ENCODE results near the gene CLIP2.
"Not testable (repeated sequence)": the region's sequence is repeated elsewhere in the genome, so short reads cannot be mapped to it uniquely, and the experiment has no call there.

The CLIP2 gene

DNA sequence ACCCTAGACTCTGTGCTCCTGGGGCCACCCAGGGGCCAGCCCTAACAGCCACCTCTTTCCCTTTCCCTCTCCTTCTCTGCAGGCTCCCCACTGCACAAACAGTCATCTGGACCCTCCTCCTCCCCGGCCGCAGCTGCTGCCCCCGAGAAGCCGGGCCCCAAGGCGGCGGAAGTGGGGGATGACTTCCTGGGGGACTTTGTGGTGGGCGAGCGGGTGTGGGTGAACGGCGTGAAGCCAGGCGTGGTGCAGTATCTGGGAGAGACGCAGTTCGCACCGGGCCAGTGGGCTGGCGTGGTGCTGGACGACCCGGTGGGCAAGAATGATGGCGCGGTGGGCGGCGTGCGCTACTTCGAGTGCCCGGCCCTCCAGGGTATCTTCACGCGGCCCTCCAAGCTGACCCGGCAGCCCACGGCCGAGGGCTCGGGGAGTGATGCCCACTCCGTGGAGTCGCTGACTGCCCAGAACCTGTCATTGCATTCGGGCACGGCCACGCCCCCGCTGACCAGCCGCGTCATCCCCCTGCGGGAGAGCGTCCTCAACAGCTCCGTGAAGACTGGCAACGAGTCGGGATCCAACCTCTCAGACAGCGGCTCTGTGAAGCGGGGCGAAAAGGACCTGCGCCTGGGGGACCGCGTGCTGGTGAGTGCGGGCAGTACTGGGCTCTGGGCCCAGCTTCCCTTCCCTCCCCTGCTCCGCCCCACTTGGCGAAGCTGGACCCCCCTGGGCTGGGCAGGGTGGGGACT lies 49.3 kb downstream of the CLIP2 start:
- DNase-seq = no peak

DNA sequence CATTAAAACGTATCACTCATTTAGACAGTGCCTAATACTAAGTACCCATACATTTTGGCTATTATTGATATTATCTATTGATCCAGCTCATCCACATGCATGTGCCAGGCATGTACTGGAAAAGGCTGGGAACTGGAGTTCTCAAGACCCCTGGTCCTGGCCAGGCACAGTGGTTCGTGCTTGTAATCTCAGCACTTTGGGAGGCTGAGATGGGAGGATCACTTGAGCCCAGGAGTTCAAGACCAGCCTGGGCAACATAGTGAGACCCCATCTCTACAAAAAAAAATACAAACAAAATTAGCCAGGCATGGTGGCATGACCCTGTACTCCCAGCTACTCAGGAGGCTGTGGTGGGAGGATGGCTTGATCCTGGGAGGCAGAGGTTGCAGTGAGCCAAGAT lies 50.4 kb downstream of the CLIP2 start:
- DNase-seq = not testable (repeated sequence)

DNA sequence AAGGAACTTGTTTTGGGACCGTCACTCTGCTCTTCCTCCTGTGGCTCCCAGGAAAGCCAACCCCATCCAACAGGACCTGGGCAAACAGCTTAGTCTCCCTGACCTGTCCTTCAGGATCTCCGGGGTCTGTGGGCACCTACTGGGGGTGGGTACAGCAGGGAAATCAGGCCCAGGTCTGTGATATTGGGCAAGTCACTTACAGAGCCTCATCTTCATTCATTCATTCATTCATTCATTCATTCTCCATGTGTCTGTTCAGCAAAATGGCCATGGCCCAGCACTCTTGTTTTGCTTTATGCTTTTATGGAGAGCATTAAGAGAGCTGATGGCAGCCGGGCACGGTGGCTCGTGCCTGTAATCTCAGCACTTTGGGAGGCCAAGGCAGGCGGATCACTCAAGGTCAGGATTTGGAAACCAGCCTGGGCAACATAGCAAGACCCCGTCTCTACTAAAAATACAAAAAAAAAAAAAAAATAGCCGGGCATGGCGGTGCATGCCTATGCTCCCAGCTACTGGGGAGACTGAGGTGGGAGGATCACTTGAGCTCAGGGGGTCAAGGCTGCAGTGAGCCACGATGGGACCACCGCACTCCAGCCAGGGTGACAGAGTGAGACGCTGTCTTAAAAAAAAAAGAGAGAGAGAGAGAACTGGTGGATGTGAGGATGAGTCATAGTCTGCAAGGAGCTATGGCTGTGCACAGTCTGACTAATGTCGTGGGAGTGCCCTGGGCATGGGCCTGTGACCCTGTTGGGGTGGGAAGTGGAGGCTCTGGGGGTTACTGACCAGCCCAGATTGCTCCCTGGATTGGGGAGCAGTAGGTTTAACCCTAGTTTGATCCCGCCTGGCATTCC lies 54.3 kb downstream of the CLIP2 start:
- no peak for DNase-seq

DNA sequence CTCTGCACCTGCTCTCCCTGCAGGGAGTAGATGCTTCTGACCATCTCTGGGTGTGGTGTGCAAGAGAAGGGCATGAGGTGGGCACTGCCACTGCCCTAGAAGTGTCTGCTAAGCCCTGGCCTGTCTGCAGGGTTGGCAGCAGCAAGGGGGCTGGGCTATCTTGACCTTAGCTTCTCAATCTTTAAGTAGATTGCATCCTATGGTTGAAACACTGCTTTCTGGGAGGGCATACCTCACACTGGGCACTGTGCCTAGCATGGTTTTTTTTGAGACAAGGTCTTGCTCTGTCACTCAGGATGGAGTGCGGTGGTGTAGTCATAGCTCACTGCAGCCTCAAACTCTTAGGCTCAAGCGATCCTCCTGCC lies 54.9 kb downstream of the CLIP2 start:
- no peak for DNase-seq

DNA sequence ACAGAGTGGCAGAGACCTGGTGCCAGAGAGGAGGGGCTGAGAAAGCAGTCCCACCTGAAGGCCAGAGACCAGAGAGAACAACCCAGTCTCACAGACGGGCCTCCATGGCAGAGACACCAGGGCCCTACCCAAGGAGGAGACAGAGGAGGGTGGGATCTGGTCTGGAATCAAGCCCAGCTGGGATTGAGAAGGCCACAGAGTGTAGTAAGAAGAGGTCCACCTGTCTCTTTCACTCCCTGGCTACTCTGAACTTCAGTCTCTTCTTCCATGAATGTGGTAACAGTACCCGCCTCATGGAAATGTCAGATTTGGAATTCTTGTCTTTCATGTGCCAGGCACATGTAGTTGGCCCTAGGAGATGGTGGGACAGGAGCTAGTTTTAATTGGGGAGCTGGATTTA lies 55.6 kb downstream of the CLIP2 start:
- no peak for DNase-seq

DNA sequence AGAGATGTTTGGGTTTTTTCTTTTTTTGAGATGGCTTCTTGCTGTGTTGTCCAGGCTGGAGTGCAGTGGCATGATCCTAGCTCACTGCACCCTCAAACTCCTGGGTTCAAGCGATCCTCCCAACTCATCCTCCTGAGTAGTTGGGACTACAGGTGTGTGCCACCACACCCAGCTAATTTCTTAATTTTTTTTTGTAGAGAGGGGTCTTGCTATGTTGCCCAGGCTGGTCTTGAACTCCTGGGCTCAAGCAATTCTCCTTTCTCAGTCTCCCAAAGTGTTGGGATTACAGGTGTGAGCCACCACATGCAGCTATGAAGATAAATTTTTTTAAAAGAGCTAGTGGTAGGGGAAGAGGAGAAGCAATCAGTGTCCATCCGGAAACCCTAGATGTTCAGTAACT lies 56.8 kb downstream of the CLIP2 start:
- DNase-seq = no peak

DNA sequence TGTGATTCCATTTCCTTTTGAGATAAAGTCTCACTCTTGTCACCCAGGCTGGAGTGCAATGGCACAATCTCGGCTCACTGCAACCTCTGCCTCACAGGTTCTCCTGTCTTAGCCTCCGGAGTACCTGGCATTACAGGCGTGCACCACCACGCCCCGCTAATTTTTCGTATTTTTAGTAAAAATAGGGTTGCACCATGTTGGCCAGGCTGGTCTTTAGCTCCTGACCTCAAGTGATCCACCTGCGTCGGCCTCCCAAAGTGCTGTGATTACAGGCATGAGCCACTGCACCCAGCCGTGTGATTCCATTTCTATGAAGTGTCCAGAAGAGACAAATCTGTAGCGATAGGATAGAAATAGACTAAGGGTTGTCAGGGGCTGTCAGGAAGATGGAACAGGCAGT lies 60.4 kb downstream of the CLIP2 start:
- DNase-seq = no peak

DNA sequence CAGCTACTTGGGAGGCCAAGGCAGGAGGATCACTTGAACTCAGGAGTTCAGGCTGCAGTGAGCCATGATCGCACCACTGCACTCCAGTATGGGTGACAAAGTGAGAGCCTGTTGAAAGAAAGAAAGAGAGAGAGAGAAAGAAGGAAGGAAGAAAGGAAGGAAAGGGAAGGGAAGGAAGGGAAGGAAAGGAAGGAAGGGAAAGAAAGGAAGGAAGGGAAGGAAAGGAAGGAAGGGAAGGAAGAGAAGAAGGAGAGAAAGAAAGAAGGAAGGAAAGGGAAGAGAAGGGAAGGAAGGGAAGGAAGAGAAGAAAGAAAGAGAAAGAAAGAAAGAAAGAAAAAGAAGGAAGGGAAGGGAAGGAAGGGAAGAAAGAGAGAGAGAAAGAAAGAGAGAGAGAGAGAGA lies 61.5 kb downstream of the CLIP2 start:
- no peak for DNase-seq

DNA sequence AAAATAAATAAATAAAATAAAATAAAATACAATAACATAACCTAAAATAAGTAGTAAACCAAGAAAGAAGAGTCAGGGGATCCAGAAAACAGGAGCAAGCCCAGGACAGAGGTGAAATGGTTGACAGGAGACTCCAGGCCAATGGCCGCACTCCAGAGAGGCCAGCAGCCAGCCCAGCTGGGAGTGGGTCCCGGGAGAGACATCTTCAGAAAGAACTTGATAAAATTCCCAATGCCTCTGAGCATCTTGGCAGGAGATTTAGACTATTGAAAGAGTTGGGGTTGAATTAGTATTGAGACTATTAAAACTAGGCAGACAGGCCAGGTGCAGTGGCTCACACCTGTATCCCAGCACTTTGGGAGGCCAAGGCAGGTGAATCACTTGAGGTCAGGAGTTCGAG lies 62.6 kb downstream of the CLIP2 start:
- DNase-seq = no peak

DNA sequence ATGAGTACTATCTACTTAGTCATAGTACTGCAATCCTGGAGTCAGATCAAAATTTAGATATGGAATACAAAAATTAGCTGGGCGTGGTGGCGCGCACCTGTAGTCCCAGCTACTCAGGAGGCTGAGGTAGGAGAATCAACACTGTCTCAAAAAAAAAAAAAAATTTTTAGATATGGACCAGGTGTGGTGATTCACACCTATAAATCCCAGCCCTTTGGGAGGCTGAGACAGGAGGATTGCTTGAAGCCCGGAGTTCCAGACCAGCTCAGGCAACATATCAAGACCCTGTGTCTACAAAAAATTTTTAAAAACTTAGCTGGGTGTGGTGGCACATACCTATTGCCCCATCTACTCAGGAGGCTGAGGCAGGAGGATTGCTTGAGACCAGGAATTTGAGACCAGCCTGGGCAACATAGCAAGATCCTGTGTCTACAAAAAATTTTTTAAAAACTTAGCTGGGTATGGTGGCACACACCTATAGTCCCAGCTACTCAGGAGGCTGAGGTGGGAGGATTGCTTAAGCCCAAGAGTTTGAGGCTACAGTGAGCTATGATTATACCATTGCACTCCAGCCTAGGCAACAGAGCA lies 63.4 kb downstream of the CLIP2 start:
- not testable (repeated sequence) for DNase-seq

DNA sequence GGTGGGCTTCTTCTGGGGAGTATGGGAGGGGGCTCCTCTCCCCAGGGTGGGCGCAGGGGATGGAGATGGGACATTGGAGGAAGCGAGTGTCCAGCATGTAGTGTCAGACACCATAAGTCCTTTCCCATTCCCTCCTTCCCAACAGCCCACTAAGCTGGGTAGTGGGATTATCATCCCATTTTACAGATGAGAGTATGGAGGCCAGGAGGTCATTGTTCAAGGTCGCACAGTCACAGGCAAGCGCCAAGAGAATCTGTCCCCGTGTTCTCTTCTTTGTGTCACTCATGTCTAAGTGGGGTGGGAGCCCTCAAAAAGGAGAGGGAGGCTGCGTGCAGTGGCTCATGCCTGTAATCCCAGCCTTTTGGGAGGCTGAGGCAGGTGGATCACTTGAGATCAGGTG lies 64.8 kb downstream of the CLIP2 start:
- DNase-seq = no peak

DNA sequence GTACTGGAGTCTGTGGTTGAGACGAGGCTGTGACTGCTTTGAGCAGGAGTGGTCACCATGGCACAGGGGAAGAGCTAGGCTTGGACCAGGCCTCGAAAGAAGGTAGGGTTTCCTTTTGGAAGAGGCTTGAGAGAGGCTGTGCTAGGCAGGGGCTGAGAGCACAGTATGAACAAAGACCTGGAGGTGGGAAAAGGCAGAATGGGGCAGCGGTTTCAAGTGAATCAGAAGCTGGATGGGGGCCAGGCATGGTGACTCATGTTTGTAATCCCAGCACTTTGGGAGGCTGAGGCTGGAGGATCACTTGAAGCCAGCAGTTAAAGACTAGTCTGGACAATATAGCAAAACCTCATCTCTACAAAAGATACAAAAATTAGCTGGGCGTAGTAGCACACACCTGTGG lies 65.9 kb downstream of the CLIP2 start:
- no peak for DNase-seq

DNA sequence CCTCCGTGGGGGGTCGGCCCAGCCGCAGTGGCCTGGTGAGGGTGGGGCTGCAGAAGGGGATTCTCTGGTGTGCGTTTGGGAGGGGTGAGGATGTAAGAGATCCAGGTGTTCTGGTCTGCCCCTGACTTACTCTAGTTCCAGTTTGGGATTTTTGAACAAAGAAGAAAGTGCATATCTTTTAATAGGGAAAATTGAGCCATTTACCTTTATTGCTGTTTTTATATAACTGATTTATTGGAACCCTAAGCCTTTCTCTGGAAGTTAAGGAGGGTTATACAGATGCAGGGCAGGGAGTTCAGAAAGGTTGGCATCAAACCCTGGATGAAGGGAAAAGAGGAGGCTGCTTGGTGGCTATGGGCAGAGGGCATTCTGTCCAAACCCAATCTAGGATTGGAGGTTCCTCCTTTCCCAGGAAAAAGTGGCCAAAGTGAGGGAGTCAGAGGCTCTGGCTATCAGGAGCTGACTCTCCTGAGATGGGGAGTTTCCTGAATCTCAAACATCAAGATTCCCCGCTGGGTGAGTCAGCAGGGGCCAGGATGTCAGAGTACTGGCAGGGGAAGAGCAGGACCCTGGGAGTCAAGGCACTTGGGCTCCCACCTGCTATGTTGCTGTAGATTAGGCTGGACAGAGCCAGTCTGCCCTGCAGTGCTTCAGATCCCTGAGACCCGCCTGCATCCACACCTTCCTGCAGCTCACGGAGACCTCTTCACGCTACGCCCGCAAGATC lies 67.5 kb downstream of the CLIP2 start:
- no peak for DNase-seq

DNA sequence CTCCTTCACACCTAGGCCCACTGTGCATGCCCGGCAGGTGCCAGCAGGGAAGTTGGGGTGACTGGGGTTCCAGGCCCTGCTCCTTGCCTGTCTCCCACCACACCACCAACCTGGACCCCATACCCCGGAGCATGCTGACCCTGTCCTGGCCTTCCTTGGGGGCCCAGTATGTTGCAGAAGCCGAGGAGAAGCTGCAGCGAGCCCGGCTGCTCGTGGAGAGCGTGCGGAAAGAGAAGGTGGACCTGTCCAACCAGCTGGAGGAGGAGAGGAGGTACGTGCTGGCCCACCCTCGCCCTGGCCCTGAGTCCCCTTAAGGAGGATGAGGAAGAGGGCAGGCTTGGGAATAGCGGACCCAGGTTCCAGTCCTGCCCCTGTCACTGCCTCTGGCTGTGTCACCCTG lies 70.8 kb downstream of the CLIP2 start:
- DNase-seq = no peak

DNA sequence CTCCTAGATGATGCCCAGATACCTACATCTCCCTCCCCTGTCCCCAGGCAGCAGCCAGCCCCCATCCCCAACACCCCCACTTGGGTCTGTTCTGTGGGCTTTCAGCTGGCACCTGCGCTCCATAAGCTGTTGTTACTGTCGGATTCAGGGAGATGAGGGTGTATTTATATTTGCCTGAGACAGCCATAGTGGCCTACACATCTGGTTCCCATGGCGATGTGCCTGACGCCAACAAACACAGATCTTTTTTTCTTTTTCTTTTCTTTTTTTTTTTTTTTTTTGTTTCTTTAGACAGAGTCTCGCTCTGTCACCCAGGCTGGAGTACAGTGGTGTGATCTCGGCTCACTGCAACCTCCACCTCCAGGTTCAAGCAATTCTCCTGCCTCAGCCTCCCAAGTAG lies 73.1 kb downstream of the CLIP2 start:
- DNase-seq = no peak

DNA sequence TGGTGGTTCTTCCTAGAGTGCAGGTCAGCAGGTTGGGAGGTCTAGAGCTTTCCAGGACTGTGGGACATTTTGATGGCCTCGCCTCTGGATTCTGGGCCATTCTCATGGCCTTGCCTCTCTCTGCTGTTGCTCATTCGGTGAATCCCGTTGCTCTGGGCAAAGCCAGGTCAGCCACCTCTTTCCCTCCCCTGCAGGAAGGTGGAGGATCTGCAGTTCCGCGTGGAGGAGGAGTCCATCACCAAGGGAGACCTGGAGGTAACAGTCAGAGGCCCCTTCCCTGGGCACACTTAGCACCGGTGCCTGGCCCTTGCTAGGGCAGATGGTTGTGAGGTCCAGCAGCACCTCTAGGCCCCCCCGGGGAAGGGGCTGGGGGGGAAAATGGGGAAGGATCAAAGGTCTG lies 74.9 kb downstream of the CLIP2 start:
- DNase-seq = no peak

DNA sequence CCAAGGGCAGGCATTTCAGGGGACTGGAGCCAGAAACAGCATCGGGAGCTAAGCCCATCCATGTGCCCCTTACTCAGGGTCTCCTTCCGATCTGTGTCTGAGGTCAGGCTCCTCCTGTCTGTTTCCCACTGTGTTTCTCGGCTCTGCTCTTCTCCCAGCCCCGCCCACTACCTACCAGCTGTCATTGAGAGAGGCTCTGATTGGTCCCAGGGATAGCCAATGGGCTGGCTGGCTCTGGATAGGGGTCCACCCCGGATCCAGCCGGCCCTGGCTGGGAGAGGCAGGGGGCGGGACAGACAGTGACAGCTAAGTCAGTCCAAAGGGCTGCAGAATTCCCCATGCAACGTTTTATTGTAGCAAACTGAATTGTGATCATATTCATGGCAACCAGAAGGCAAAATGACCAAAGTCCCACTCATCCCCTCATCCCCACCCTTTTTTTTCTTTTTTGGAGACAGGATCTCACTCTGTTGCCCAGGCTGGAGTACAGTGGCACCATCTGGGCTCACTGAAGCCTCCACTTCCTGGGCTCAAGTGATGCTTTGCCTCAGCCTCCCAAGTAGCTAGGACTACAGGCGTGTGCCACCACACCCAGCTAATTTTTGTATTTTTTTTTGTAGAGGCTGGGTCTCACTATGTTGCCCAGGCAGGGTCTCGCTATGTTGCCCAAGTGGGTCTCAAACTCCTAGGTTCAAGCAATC lies 76.3 kb downstream of the CLIP2 start:
- no peak for DNase-seq

DNA sequence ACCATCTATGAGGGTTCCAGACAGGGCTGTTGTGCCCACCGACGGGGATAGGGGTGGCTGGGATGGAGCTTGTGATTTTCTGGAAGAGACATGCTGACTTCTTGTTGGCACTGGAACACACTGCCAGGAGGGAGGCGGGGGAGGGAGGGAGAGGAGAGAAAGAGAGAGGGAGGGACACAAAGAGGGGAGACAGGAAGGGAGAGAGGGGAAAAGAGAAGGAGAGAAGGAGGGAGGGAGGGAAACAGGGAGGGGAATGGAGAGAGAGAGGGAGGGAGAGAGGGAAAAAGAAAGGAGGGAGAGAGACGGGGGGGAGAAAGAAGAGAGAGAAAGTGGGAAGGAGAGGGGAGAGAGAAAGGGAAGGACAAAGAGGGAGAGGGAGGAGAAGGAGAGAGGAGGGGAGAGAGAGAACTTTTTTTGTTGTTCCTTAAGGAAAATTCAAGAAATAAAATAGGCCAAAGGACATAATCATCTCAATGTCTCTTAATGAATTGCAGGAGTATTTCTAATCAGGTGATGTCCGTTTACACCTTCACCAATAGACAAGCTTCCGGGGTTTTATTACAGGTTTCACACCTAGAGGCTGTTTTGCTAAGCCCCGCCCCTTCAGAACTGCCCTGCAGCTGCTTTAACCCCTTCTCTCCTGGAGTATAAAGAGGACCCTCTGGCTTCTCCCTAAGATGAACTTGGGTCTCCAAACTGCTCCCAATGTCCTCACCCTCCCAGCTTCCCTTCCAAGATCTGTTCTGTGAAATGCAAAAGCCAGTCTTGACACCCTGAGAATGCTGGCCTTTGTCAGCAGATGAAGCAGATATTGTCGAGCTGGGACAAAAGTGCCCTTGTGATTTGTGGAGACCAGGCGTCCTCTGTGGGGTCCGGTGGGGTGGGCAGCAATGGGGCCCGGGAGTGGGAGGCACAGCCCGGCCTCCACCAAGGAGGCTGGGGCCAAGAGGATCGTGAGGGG lies 82.5 kb downstream of the CLIP2 start:
- DNase-seq = peak; percentile 3

DNA sequence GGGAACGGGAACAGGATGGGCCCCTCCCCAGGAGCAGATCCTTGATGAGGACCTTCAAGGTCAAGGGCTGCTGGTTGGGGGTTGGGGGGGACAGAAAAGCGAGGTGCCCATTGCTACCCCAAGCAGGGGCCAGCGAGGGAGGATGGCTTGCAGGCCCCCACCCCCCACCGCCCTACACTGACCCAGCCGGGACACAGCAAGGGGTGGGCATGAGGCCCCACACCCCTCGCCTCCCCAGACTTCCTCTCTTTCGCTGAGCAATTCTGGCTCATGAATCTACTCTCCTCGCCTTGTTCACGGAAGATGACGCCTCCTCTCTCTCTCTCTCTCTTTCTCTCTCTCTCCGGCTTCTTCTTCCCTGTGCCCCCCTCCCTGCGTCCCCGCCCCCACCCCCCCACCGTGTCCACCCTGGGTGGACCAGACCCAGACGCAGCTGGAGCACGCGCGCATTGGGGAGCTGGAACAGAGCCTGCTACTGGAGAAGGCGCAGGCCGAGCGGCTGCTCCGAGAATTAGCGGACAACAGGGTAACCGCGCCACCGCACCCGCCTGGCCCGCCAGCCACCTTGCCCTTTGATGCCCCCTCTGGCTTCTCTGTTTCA lies 83.4 kb downstream of the CLIP2 start:
- no peak for DNase-seq

DNA sequence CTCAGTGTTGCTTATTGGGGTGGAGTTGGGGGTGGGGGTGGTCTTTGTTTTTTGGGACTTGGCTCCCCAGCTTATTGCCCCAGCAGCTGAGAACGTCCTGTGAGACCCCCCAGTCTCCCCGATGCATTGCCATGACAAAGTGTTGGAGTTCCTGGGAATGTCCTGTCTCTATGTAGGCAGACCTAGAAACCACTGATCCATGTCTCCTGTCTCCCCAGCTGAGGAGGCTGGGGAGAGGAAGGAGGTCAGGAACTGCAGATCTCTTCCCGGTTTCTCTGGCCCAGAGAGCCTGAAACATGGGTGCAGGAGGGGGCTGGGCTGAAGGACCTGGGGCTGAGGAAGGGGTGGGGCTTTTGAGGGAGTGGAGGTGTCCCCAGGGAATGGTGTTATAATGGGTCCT lies 84.3 kb downstream of the CLIP2 start:
- DNase-seq = no peak

DNA sequence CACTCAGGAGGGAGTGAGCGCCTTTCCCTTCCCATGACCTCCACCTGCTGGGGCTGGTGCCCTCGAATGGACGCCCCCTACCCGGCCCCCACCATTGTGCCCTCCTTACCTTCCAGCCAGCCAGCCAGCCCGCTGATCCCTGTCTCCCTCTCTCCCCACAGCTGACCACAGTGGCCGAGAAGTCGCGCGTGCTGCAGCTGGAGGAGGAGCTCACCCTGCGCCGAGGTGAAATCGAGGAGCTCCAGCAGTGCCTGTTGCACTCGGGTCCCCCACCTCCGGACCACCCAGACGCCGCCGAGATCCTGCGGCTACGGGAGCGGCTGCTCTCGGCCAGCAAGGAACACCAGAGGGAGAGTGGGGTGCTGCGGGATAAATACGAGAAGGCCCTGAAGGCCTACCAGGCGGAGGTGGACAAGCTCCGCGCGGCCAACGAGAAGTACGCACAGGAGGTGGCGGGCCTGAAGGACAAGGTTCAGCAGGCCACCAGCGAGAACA lies 86.6 kb downstream of the CLIP2 start:
- DNase-seq = no peak

Data from NCI-H1417 treated with DMSO at 0.1 percent for 48 hours (cell line).